ENCODE data around the gene LGALS4. TPM values are rescaled to one million over a fixed set of nuclear protein-coding genes. Genes with fewer than 3 reads are reported as not detected.
"Not testable (repeated sequence)": the region's sequence is repeated elsewhere in the genome, so short reads cannot be mapped to it uniquely, and the experiment has no call there.

LGALS4 gene
- total and polyA plus RNA-seq, 2 donors from 2014 or later: 1.2 to 12.2 TPM

- no peaks in the 10 kb centered on the region for H3K9me3 ChIP-seq (ENCODE audit: control insufficient read depth in 2 of 3, insufficient read depth in 1 of 3, low read length in 3 of 3)
- DNase-seq: peak in 1 of 5 donors; percentile 45
- H3K27me3 ChIP-seq (ENCODE audit: control insufficient read depth, insufficient read depth, low read length): no peaks in the 10 kb centered on the region
- H3K36me3 ChIP-seq (ENCODE audit: control insufficient read depth in 2 of 3, insufficient read depth in 3 of 3, low read length in 3 of 3): no peaks in the 10 kb centered on the region
- TF ChIP-seq CTCF (IDR thresholded peaks at IDR 0.05; ENCODE audit: borderline replicate concordance, extremely low read depth, insufficient read depth): no peak
- H3K4me1 ChIP-seq (ENCODE audit: control insufficient read depth in 2 of 3, insufficient read depth in 2 of 3, low read depth in 1 of 3, low read length in 3 of 3): peaks cover 0 to 4% (median 0%) of the 10 kb centered on the region in 3 donors
- no peak for FAIRE-seq
- H3K9ac ChIP-seq (ENCODE audit: low read length in 3 of 3): no peak overlapping the region
- no peak overlapping the region for H3K27ac ChIP-seq (ENCODE audit: low read depth in 2 of 2, low read length in 2 of 2)
- no peak overlapping the region for H3K4me3 ChIP-seq (ENCODE audit: low read length in 3 of 3)
- intact Hi-C loops (cut with DNase I): no loop called here
These were observed 19.1 kb downstream of the LGALS4 start for GRCh38 chr19:38793671-38794070.

- H3K36me3 ChIP-seq (ENCODE audit: control insufficient read depth in 2 of 3, insufficient read depth in 3 of 3, low read length in 3 of 3): no peaks in the 10 kb centered on the region
- no peak for FAIRE-seq
- H3K9me3 ChIP-seq (ENCODE audit: control insufficient read depth in 2 of 3, insufficient read depth in 1 of 3, low read length in 3 of 3): no peaks in the 10 kb centered on the region
- H3K4me3 ChIP-seq (ENCODE audit: low read length in 3 of 3): no peak overlapping the region
- H3K27ac ChIP-seq (ENCODE audit: low read depth in 2 of 2, low read length in 2 of 2): no peak overlapping the region
- H3K4me1 ChIP-seq (ENCODE audit: control insufficient read depth in 2 of 3, insufficient read depth in 2 of 3, low read depth in 1 of 3, low read length in 3 of 3): peaks cover 0 to 4% (median 0%) of the 10 kb centered on the region in 3 donors
- peak overlapping the region in 1 of 3 donors; percentile 26 for H3K9ac ChIP-seq (ENCODE audit: low read length in 3 of 3)
- no peak for DNase-seq
- no peak for TF ChIP-seq CTCF (IDR thresholded peaks at IDR 0.05; ENCODE audit: borderline replicate concordance, extremely low read depth, insufficient read depth)
- intact Hi-C loops (cut with DNase I): no loop called here
- no peaks in the 10 kb centered on the region for H3K27me3 ChIP-seq (ENCODE audit: control insufficient read depth, insufficient read depth, low read length)
These were observed 19.6 kb downstream of the LGALS4 start for GRCh38 chr19:38793177-38793576.

GRCh38 chr19:38792250-38793111 is 20.3 kb downstream of the LGALS4 start:
- intact Hi-C loops (cut with DNase I): no loop called here
- peak; percentile 23 for TF ChIP-seq CTCF (IDR thresholded peaks at IDR 0.05; ENCODE audit: borderline replicate concordance, extremely low read depth, insufficient read depth)

GRCh38 chr19:38791451-38792064 is 21.2 kb downstream of the LGALS4 start:
- H3K27ac ChIP-seq (ENCODE audit: low read depth in 2 of 2, low read length in 2 of 2); intact Hi-C loops (cut with DNase I); DNase-seq; H3K27me3 ChIP-seq (ENCODE audit: control insufficient read depth, insufficient read depth, low read length); H3K9ac ChIP-seq (ENCODE audit: low read length in 3 of 3); H3K9me3 ChIP-seq (ENCODE audit: control insufficient read depth in 2 of 3, insufficient read depth in 1 of 3, low read length in 3 of 3); H3K4me3 ChIP-seq (ENCODE audit: low read length in 3 of 3); H3K36me3 ChIP-seq (ENCODE audit: control insufficient read depth in 2 of 3, insufficient read depth in 3 of 3, low read length in 3 of 3); H3K4me1 ChIP-seq (ENCODE audit: control insufficient read depth in 2 of 3, insufficient read depth in 2 of 3, low read depth in 1 of 3, low read length in 3 of 3): not testable (repeated sequence)
- FAIRE-seq: peak; percentile 33

More at GRCh38 chr19:38792250-38793111, 20.3 kb downstream of the LGALS4 start:
- Histone ChIP-seq H3K27ac (ENCODE audit: low read depth in 2 of 2, low read length in 2 of 2) (peak overlapping the region in 1 of 2 donors; percentile 53), H3K4me3 (ENCODE audit: low read length in 3 of 3) (peak overlapping the region in 1 of 3 donors; percentile 21), H3K9me3 (ENCODE audit: control insufficient read depth in 2 of 3, insufficient read depth in 1 of 3, low read length in 3 of 3) (no peaks in the 10 kb centered on the region), H3K4me1 (ENCODE audit: control insufficient read depth in 2 of 3, insufficient read depth in 2 of 3, low read depth in 1 of 3, low read length in 3 of 3) (peaks cover 0 to 4% (median 0%) of the 10 kb centered on the region in 3 donors), H3K9ac (ENCODE audit: low read length in 3 of 3) (peak overlapping the region in 1 of 3 donors; percentile 26), H3K36me3 (ENCODE audit: control insufficient read depth in 2 of 3, insufficient read depth in 3 of 3, low read length in 3 of 3) (no peaks in the 10 kb centered on the region), H3K27me3 (ENCODE audit: control insufficient read depth, insufficient read depth, low read length) (no peaks in the 10 kb centered on the region)
- FAIRE-seq (no peak), DNase-seq (peak; percentile 43 to 85 (median 71))

GRCh38 chr19:38790507-38791403 is 22.0 kb downstream of the LGALS4 start:
- H3K4me1 ChIP-seq (ENCODE audit: control insufficient read depth in 2 of 3, insufficient read depth in 2 of 3, low read depth in 1 of 3, low read length in 3 of 3); H3K27me3 ChIP-seq (ENCODE audit: control insufficient read depth, insufficient read depth, low read length); FAIRE-seq; H3K36me3 ChIP-seq (ENCODE audit: control insufficient read depth in 2 of 3, insufficient read depth in 3 of 3, low read length in 3 of 3); H3K27ac ChIP-seq (ENCODE audit: low read depth in 2 of 2, low read length in 2 of 2); H3K9ac ChIP-seq (ENCODE audit: low read length in 3 of 3); intact Hi-C loops (cut with DNase I); H3K9me3 ChIP-seq (ENCODE audit: control insufficient read depth in 2 of 3, insufficient read depth in 1 of 3, low read length in 3 of 3); H3K4me3 ChIP-seq (ENCODE audit: low read length in 3 of 3): not testable (repeated sequence)
- peak in 1 of 5 donors; percentile 66 for DNase-seq

All from kidney (tissue), 14 donors.